Body of pancreas (tissue), 4 donors: ENCODE measurements around the gene SRRM3. TPM values are rescaled to one million over a fixed set of nuclear protein-coding genes. Genes with fewer than 3 reads are reported as not detected.
"Not testable (repeated sequence)": the region's sequence is repeated elsewhere in the genome, so short reads cannot be mapped to it uniquely, and the experiment has no call there.

ENCODE experiments used
- ATAC-seq: fragments of 150-250 bp; one replicate; pipeline ENCODE4 v1.9.1; 2016
- DNase-seq, 4 donors: peaks; one replicate each; pipeline ENCODE4 v3.0.0-alpha.2; 2019
- H3K27ac ChIP-seq, 4 donors: fragments of 200-600 bp; sonication (generic); 1 replicate in 3 of 4; 2 replicates in 1 of 4; pipeline versions ENCODE4 v1.5.1 to v1.6.1; 2016 to 2019; ENCODE audit warnings: mild to moderate bottlenecking in 1 of 4, mixed read lengths in 1 of 4, moderate library complexity in 1 of 4
- H3K27me3 ChIP-seq, 2 donors: fragments of 200-600 bp; sonication (generic); one replicate each; pipeline ENCODE4 v1.6.0; 2016; ENCODE audit warnings: mild to moderate bottlenecking in 1 of 2
- H3K36me3 ChIP-seq, 2 donors: fragments of 200-600 bp; sonication (generic); replicated peaks in 1 of 2; 2 replicates each; pipeline ENCODE4 v1.5.1; 2016; ENCODE audit warnings: low read depth in 2 of 2; ENCODE audit not compliant: insufficient read depth in 1 of 2
- H3K4me1 ChIP-seq: fragments of 200-600 bp; sonication (generic); one replicate; pipeline ENCODE4 v1.6.0; 2016
- H3K4me3 ChIP-seq, 2 donors: fragments of 200-600 bp; sonication (generic); 1 replicate in 1 of 2; 2 replicates in 1 of 2; pipeline ENCODE4 v1.5.1; 2016 to 2019
- H3K9me3 ChIP-seq, 3 donors: fragments of 200-600 bp; sonication (generic); 1 replicate in 2 of 3; 2 replicates in 1 of 3; pipeline ENCODE4 v1.5.1; 2016
- CTCF ChIP-seq, 7 experiments: fragments of 450-650 bp in 4 of 7; fragments of 200-600 bp in 3 of 7; sonication (generic) in 3 of 7; IDR thresholded peaks; one replicate each; pipeline ENCODE4 v1.5.1; 2016 to 2019; ENCODE audit warnings: antibody characterized with exemption in 7 of 7
- POLR2A ChIP-seq, 3 donors: fragments of 450-650 bp; IDR thresholded peaks; one replicate each; pipeline ENCODE4 v1.6.1; 2016; ENCODE audit warnings: antibody characterized with exemption in 3 of 3, mild to moderate bottlenecking in 2 of 3
- WGBS, 2 donors: methylation state at CpG; one replicate each; pipeline ENCODE4 v1.1.5; 2017; 5-methylcytosine and 5-hydroxymethylcytosine counted together
- intact Hi-C: fragments of 100-400 bp; cut with DNase I; formaldehyde crosslinking; loops from one replicate; pipeline ENCODE4 v1.15.1; 2023
- total RNA-seq, 2 donors: library from RNA; depleted of rRNA; stranded (reverse); fragments of >200 nt; gene quantifications; one replicate each; pipeline ENCODE4 v1.1.0, GENCODE V29; 2016

SRRM3 gene
- total RNA-seq, 2 donors from 2014 or later: 3.4 to 13.8 TPM

- ATAC-seq (no peak), DNase-seq (no peak)
- WGBS, 2 donors: 60 to 62% methylated on average over 5 of the region's 5 CpGs
- Histone ChIP-seq H3K4me1 (peaks cover 5% of the 10 kb centered on the region), H3K27ac (no peak overlapping the region), H3K36me3 (no peaks in the 10 kb centered on the region), H3K27me3 (no peaks in the 10 kb centered on the region), H3K9me3 (no peaks in the 10 kb centered on the region), H3K4me3 (no peak overlapping the region)
- intact Hi-C loops: no loop called here
- no peak for TF ChIP-seq POLR2A (IDR thresholded peaks at IDR 0.05)
- no peak for TF ChIP-seq CTCF (IDR thresholded peaks at IDR 0.05)
These were observed 21.1 kb downstream of the SRRM3 start for GRCh38 chr7:76222839-76223238.

GRCh38 chr7:76223286-76223972, 21.7 kb downstream of the SRRM3 start:
- H3K27ac ChIP-seq: no peak overlapping the region
- no peak for TF ChIP-seq POLR2A (IDR thresholded peaks at IDR 0.05)
- no peak for TF ChIP-seq CTCF (IDR thresholded peaks at IDR 0.05)
- no peak for ATAC-seq
- WGBS, 2 donors: 10 to 12% methylated on average over 3 of the region's 3 CpGs
- no peak overlapping the region for H3K4me3 ChIP-seq
- no peak for DNase-seq
- H3K4me1 ChIP-seq: peaks cover 5% of the 10 kb centered on the region
- intact Hi-C loops: no loop called here
- no peaks in the 10 kb centered on the region for H3K27me3 ChIP-seq
- no peaks in the 10 kb centered on the region for H3K36me3 ChIP-seq
- no peaks in the 10 kb centered on the region for H3K9me3 ChIP-seq

DNA sequence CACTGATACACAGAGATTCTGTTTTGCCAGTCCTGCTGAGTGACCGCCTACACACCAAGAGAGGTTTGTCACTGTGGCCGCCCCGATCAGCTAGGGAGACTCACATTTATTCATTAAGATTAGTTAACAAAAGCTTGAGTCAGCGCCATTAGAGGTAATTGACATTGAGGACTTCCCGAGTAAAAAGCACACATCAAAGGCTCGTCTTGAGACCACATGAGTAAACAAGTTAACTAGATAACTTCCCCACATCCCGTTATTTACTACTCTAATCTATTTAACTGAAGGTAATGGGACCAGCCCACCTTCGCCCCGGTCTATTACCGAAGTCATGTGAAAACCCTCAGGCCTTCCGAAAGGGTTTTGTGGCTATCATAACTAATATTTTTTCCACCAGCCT, 23.0 kb downstream of the SRRM3 start:
- no peaks in the 10 kb centered on the region for H3K9me3 ChIP-seq
- 17 to 27% methylated on average over 11 of the region's 11 CpGs for WGBS, 2 donors
- no peaks in the 10 kb centered on the region for H3K27me3 ChIP-seq
- H3K4me3 ChIP-seq: no peak overlapping the region
- no peak for TF ChIP-seq CTCF (IDR thresholded peaks at IDR 0.05)
- intact Hi-C loops: no loop called here
- no peaks in the 10 kb centered on the region for H3K36me3 ChIP-seq
- H3K4me1 ChIP-seq: peaks cover 5% of the 10 kb centered on the region
- no peak for ATAC-seq
- no peak overlapping the region for H3K27ac ChIP-seq
- DNase-seq: no peak

- no peak for TF ChIP-seq POLR2A (IDR thresholded peaks at IDR 0.05)
- TF ChIP-seq CTCF (IDR thresholded peaks at IDR 0.05): no peak
- Histone ChIP-seq H3K27me3 (no peaks in the 10 kb centered on the region), H3K4me3 (no peak overlapping the region), H3K36me3 (no peaks in the 10 kb centered on the region), H3K9me3 (no peaks in the 10 kb centered on the region), H3K27ac (no peak overlapping the region), H3K4me1 (peaks cover 4% of the 10 kb centered on the region)
- intact Hi-C loops: no loop called here
- DNase-seq (no peak), ATAC-seq (no peak)
- WGBS, 2 donors: 8 to 19% methylated on average over 4 to 11 of the region's 11 CpGs
These were observed 23.7 kb downstream of the SRRM3 start for GRCh38 chr7:76225379-76225778.

DNA sequence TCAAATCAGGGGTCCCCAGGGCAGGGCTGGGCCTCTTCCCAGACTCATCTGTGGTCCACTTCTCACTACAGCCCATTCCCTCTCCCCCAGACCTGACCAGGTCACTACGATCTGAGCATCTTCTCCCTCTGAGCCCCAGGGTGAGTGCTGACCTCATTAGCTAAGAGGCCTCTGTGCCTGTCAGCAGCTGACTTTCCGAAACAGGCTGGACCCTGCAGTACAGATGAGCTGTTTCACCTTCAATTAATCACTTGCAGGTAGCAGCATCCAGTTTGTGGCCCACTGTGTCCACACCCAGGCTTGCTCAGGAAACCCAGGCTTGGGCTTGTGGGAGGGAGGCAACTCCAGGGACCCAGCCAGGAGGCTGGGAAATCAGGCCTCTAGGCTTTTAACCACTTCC, 24.3 kb downstream of the SRRM3 start:
- no peak for ATAC-seq

GRCh38 chr7:76226878-76227423, 25.3 kb downstream of the SRRM3 start:
- H3K4me3 ChIP-seq, H3K27me3 ChIP-seq, DNase-seq, H3K27ac ChIP-seq, H3K4me1 ChIP-seq, ATAC-seq, H3K9me3 ChIP-seq, intact Hi-C loops, H3K36me3 ChIP-seq: not testable (repeated sequence)
- 69 to 72% methylated on average over 1 of the region's 1 CpG for WGBS, 2 donors

More for the DNA sequence above, 24.3 kb downstream of the SRRM3 start:
- WGBS, 2 donors: 40 to 52% methylated on average over 1 to 2 of the region's 2 CpGs
- TF ChIP-seq POLR2A (IDR thresholded peaks at IDR 0.05): no peak
- no peak for TF ChIP-seq CTCF (IDR thresholded peaks at IDR 0.05)
- Histone ChIP-seq H3K27me3 (no peaks in the 10 kb centered on the region), H3K27ac (no peak overlapping the region), H3K4me1 (no peaks in the 10 kb centered on the region), H3K36me3 (no peaks in the 10 kb centered on the region), H3K9me3 (no peaks in the 10 kb centered on the region), H3K4me3 (no peak overlapping the region)
- intact Hi-C loops: no loop called here
- DNase-seq: no peak
